Activated CD4-positive, alpha-beta T cell treated with anti-CD3 and anti-CD28 coated beads for 36 hours (primary cell): ENCODE results near the gene CARD18. TPM values are rescaled to one million over a fixed set of nuclear protein-coding genes. Genes with fewer than 3 reads are reported as not detected.

Experiments
- ATAC-seq: fragments of 200-7000 bp; cut with Tn5 transposase; one replicate; pipeline ENCODE4 v1.10.0; 2021; ENCODE audit warnings: mild to moderate bottlenecking, moderate library complexity
- CTCF ChIA-PET: fragments of 350-600 bp; sonication (Branson Sonifier 250); formaldehyde crosslinking; loops from one replicate; lab custom pipeline; 2021; ENCODE audit warnings: antibody characterized with exemption; lab: Charles Lee
- POLR2A ChIA-PET: fragments of 350-600 bp; sonication (Branson Sonifier 250); formaldehyde crosslinking; loops from one replicate; lab custom pipeline; 2021; ENCODE audit warnings: antibody characterized with exemption, inconsistent platforms; lab: Charles Lee
- DNase-seq: peaks from one replicate; pipeline ENCODE4 v3.0.0-alpha.2; 2020
- H3K27ac Mint-ChIP-seq: one replicate; pipeline ENCODE4 v1.8.0; 2021; ENCODE audit warnings: mixed read lengths
- H3K27me3 Mint-ChIP-seq: one replicate; pipeline ENCODE4 v1.8.0; 2021; ENCODE audit warnings: mixed read lengths
- H3K36me3 Mint-ChIP-seq: one replicate; pipeline ENCODE4 v1.8.0; 2021; ENCODE audit warnings: low read depth, mixed read lengths
- H3K4me1 Mint-ChIP-seq: one replicate; pipeline ENCODE4 v1.8.0; 2021; ENCODE audit warnings: mixed read lengths
- H3K4me3 Mint-ChIP-seq: one replicate; pipeline ENCODE4 v1.8.0; 2021; ENCODE audit warnings: mild to moderate bottlenecking, moderate library complexity, mixed read lengths
- H3K9me3 Mint-ChIP-seq: one replicate; pipeline ENCODE4 v1.8.0; 2021; ENCODE audit warnings: low read depth, mixed read lengths
- intact Hi-C, 2 experiments: fragments of 100-400 bp; cut with DNase I in 1 of 2; cut with micrococcal nuclease in 1 of 2; formaldehyde crosslinking; loops; one replicate each; pipeline versions ENCODE4 v1.14.2 to v1.15.1; 2022 to 2024; cut with DNase I, micrococcal nuclease
- total RNA-seq, 2 experiments: library from RNA; stranded (reverse); gene quantifications; one replicate each; pipeline ENCODE4 v1.2.3, GENCODE V29; 2021

Gene CARD18
- total RNA-seq, 2 experiments from 2014 or later = not detected

DNA sequence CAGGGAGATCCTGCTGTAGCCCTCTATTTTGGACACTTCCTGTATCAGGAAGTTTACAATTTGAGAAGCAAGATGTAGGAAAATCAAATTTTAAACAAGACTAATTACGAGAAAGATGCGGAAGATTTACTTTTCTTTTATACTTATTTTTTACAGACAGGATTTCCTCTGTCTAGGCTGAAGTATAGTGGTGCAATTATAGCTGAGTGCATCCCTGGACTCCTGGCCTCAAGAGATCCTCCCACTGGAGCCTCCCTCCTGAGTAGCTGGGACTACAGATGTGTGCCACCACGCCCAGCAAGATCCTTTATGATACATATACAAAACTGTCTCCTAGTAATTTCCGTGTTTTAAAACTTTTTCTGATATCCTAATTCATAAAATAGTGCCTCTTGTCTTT, 17.2 kb upstream of the CARD18 start:
- DNase-seq = no peak
- ChIA-PET POLR2A (no interaction called here), CTCF (no interaction called here)
- no peaks in the 10 kb centered on the region for H3K4me1 Mint-ChIP-seq
- no peak for ATAC-seq
- no peak overlapping the region for H3K27ac Mint-ChIP-seq
- no peaks in the 10 kb centered on the region for H3K36me3 Mint-ChIP-seq
- no peaks in the 10 kb centered on the region for H3K9me3 Mint-ChIP-seq
- intact Hi-C loops = no loop called here
- no peak overlapping the region for H3K4me3 Mint-ChIP-seq
- no peaks in the 10 kb centered on the region for H3K27me3 Mint-ChIP-seq

DNA sequence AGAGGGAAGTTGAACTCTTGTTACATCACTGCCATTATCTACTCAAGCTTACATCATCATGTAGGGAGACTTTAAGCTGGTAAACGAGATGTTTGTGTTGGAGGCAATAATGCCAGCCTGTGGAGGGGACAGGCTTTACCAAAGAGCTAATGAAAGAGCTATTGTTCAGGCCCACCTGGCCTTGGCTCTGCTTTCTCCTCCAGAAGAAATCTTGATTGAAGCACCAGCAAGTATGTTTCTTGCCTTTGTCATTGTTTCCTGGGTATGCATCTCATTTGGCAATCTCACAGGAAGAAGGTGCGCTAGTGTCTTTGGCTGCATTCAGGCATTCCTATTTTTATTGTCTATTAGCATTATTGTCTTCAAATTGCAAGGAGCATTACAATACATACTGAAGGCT, 16.7 kb upstream of the CARD18 start:
- no peaks in the 10 kb centered on the region for H3K9me3 Mint-ChIP-seq
- POLR2A ChIA-PET = no interaction called here
- H3K36me3 Mint-ChIP-seq = no peaks in the 10 kb centered on the region
- no peak overlapping the region for H3K27ac Mint-ChIP-seq
- intact Hi-C loops = no loop called here
- CTCF ChIA-PET = no interaction called here
- H3K4me1 Mint-ChIP-seq = no peaks in the 10 kb centered on the region
- no peak overlapping the region for H3K4me3 Mint-ChIP-seq
- no peak for ATAC-seq
- H3K27me3 Mint-ChIP-seq = no peaks in the 10 kb centered on the region
- DNase-seq = no peak

DNA sequence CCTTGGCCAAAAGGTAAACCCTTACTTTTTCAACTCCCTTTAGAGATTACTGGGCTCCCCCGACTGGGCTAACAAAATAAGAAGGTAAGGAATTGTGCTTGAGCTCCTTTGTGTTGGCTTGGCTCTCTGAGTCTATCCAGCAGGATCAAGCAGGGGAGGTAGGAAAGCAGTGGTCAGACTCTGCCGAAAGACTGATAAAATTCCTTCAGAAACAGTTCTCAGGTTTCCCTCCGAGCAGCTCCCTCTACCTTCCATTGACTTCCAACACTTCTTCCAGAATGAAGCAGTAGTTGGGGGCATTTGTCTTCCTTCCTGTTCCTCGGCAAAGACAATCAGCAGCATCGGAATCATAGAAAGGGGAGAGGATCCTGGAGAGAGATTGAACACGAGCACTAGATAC, 16.1 kb upstream of the CARD18 start:
- no peak for DNase-seq
- no peak for ATAC-seq
- ChIA-PET POLR2A (no interaction called here), CTCF (no interaction called here)
- H3K4me3 Mint-ChIP-seq = no peak overlapping the region
- no peak overlapping the region for H3K27ac Mint-ChIP-seq
- no peaks in the 10 kb centered on the region for H3K4me1 Mint-ChIP-seq
- intact Hi-C loops = no loop called here
- no peaks in the 10 kb centered on the region for H3K36me3 Mint-ChIP-seq
- no peaks in the 10 kb centered on the region for H3K27me3 Mint-ChIP-seq
- H3K9me3 Mint-ChIP-seq = no peaks in the 10 kb centered on the region

DNA sequence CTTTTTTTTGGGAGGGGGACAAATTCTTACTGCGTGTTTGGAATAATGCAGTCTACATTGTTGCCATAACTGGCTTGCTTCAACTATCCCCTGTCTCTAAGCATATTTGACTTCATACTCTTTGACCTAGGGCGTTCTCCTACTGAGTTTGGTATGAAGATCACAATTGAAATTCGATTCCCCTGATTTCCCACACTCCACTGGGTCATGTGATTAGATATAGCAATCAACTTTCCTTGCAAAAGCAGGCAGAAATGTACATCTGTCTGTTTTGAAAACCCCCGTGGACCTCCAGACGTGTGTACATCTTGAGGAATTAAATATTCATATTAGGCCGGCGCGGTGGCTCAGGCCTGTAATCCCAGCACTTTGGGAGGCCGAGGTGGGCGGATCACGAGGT, 13.8 kb upstream of the CARD18 start:
- H3K4me3 Mint-ChIP-seq = no peak overlapping the region
- H3K27me3 Mint-ChIP-seq = no peaks in the 10 kb centered on the region
- DNase-seq (no peak), ATAC-seq (no peak)
- intact Hi-C loops = no loop called here
- ChIA-PET POLR2A (no interaction called here), CTCF (no interaction called here)
- no peaks in the 10 kb centered on the region for H3K4me1 Mint-ChIP-seq
- no peaks in the 10 kb centered on the region for H3K36me3 Mint-ChIP-seq
- no peaks in the 10 kb centered on the region for H3K9me3 Mint-ChIP-seq
- H3K27ac Mint-ChIP-seq = no peak overlapping the region

DNA sequence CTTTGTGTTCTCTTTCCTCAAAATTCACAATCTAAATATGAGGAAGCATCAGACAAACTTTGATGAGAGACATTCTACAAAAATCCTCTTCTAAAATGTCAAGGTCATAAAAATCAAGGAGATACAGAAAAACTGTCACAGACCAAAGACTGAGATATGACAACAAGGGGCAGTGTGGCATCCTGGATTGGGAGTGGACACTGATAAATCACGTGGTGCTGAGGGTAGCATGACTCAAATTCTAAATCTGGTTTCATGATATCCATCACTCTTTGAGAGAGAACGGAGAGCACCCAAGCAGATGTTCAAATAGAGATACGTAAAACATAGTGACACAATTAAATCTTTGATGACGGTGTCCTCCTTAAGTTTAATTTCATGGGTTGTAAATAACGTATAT, 13.0 kb upstream of the CARD18 start:
- DNase-seq = no peak
- ChIA-PET POLR2A (no interaction called here), CTCF (no interaction called here)
- H3K4me1 Mint-ChIP-seq = no peaks in the 10 kb centered on the region
- H3K27ac Mint-ChIP-seq = no peak overlapping the region
- intact Hi-C loops = no loop called here
- H3K27me3 Mint-ChIP-seq = no peaks in the 10 kb centered on the region
- no peak overlapping the region for H3K4me3 Mint-ChIP-seq
- ATAC-seq = no peak
- no peaks in the 10 kb centered on the region for H3K36me3 Mint-ChIP-seq
- H3K9me3 Mint-ChIP-seq = no peaks in the 10 kb centered on the region

DNA sequence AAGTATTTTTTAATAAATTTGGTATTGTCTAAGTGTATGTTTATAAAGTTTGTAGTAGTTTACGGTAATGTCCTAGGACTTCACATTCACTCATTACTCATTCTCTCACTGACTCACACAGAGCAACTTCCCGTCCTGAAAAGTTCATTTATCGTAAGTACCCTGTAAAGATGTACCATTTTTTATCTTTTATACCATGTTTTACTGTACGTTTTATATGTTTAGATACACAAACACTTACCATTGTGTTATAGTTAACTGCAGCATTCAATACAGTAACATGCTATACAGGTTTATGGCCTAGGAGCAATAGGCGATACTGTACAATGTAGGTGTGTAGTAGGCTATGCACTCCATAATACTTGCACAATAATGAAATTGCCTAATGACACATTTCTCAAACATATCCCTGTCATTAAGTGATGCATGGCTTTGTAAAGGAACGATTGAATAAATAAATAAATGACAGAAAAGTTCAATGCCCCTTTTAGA, 12.5 kb upstream of the CARD18 start:
- intact Hi-C loops = no loop called here
- Mint-ChIP-seq H3K4me3 (no peak overlapping the region), H3K27me3 (no peaks in the 10 kb centered on the region), H3K4me1 (no peaks in the 10 kb centered on the region), H3K27ac (no peak overlapping the region), H3K36me3 (no peaks in the 10 kb centered on the region), H3K9me3 (no peaks in the 10 kb centered on the region)
- ChIA-PET CTCF (no interaction called here), POLR2A (no interaction called here)
- ATAC-seq = no peak
- no peak for DNase-seq

DNA sequence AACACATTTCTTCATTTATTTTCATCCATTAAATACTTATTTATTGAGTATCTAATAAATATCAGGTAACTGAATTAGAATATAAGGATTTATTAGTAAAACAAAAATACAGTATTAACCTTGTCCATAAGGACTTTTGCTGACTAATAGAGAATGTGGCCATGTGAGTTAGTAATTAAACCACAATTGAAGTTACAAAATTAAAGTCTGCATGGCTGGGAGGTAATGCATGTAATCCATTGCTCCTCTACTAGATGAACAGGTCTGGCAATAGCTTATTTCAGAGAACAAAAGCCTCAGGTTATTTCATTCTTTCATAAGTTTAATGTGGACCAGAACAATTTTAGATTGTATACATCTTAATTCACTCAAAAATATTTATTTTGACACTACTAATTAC, 9.9 kb upstream of the CARD18 start:
- ATAC-seq (no peak), DNase-seq (no peak)
- CTCF ChIA-PET = interaction anchor here (1.0 kb wide), 1 partner anchor 17 kb away, joined by 4 read pairs; no protein-coding TSS in a partner anchor
- POLR2A ChIA-PET = no interaction called here
- H3K4me1 Mint-ChIP-seq = no peaks in the 10 kb centered on the region
- intact Hi-C loops = no loop called here
- no peak overlapping the region for H3K4me3 Mint-ChIP-seq
- H3K9me3 Mint-ChIP-seq = no peaks in the 10 kb centered on the region
- no peaks in the 10 kb centered on the region for H3K36me3 Mint-ChIP-seq
- H3K27me3 Mint-ChIP-seq = peaks cover 5% of the 10 kb centered on the region
- H3K27ac Mint-ChIP-seq = no peak overlapping the region

DNA sequence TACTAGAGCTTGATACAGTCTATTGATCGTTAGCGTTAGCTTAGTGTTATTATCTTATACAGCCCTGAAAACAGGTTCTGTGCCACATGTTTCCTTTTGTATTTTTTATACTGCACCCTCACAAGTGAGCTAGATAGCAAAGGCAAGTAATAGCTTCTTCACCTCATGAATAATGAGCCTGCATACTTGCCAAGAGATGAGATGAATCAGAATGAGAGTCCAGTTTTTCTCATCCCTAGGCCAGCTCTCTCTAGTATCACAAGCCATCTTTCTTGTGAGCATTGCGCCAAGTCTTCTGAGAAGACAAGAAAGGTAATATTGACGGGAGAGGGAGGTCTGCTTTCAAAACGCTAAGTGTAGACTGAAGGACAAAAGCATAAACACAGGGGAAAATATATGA, 8.7 kb upstream of the CARD18 start:
- H3K4me1 Mint-ChIP-seq = no peaks in the 10 kb centered on the region
- peaks cover 6% of the 10 kb centered on the region for H3K27me3 Mint-ChIP-seq
- CTCF ChIA-PET = no interaction called here
- ATAC-seq (no peak), DNase-seq (no peak)
- no peak overlapping the region for H3K27ac Mint-ChIP-seq
- POLR2A ChIA-PET = no interaction called here
- intact Hi-C loops = no loop called here
- H3K9me3 Mint-ChIP-seq = no peaks in the 10 kb centered on the region
- H3K4me3 Mint-ChIP-seq = no peak overlapping the region
- no peaks in the 10 kb centered on the region for H3K36me3 Mint-ChIP-seq

DNA sequence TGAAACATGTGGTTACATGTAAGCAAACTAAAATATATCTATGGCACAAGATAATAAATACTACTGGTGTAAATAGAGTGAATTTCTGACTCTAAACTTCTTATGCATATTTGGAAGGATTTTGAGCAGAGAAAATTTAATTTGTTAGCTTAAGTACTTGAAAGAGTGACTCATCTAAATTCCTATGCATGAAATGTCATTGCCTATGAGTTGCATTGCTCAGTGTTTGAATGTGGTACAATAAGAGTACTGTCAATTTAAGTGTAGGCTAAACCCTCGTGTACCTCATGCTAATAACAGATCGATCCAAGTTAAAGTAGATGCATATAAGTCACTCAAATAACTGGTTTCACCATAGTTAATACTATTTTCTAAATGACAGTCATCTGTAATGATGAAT, 5.3 kb upstream of the CARD18 start:
- ATAC-seq = no peak
- Mint-ChIP-seq H3K9me3 (no peaks in the 10 kb centered on the region), H3K27ac (no peak overlapping the region), H3K36me3 (no peaks in the 10 kb centered on the region), H3K4me1 (no peaks in the 10 kb centered on the region), H3K27me3 (peaks cover 7% of the 10 kb centered on the region), H3K4me3 (no peak overlapping the region)
- DNase-seq = no peak
- intact Hi-C loops = no loop called here
- CTCF ChIA-PET = no interaction called here
- POLR2A ChIA-PET = no interaction called here

DNA sequence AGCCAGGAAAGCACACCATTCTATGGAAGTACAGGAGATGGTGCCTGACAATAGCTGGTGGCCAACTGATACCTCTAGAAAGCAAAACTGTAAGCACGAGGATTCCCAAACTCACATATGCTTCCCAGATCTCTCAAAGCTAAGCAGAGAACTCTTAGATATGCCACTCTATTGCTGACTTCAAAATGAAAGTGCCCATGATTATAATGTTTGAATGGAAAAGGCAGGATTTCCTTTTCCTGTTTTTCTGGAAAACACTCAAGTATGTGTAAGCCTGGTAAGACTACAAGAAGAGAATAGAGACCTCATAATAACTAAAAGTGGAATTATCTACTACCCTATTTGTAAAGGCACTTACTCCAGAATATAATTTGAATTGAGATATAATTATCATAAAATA, 2.6 kb upstream of the CARD18 start:
- no peak overlapping the region for H3K27ac Mint-ChIP-seq
- ATAC-seq = no peak
- H3K27me3 Mint-ChIP-seq = peaks cover 7% of the 10 kb centered on the region
- CTCF ChIA-PET = no interaction called here
- no peaks in the 10 kb centered on the region for H3K4me1 Mint-ChIP-seq
- DNase-seq = no peak
- POLR2A ChIA-PET = no interaction called here
- no peak overlapping the region for H3K4me3 Mint-ChIP-seq
- no peaks in the 10 kb centered on the region for H3K36me3 Mint-ChIP-seq
- no peaks in the 10 kb centered on the region for H3K9me3 Mint-ChIP-seq
- intact Hi-C loops = no loop called here

DNA sequence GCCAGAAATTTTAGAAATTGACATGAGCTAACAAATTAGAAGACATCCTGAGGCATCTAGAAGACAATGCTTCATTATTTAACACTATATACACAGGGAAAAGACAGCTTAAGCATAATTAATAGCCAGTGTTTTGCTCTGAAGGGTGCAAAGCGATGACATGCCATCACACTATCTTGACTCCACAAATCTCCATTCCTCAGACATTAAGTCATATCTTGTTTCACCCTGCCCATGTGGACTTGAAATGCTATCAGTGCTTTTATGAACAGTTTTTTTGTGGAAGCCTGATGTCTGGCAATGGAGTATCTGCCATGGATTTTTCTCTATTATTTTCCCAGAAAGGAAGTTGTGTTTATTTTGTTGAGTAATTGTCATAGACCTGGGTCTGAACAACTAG, 2.3 kb downstream of the CARD18 start:
- H3K4me3 Mint-ChIP-seq = no peak overlapping the region
- H3K9me3 Mint-ChIP-seq = peaks cover 4% of the 10 kb centered on the region
- DNase-seq = no peak
- intact Hi-C loops = no loop called here
- H3K36me3 Mint-ChIP-seq = no peaks in the 10 kb centered on the region
- H3K27ac Mint-ChIP-seq = no peak overlapping the region
- ATAC-seq = no peak
- H3K4me1 Mint-ChIP-seq = no peaks in the 10 kb centered on the region
- peaks cover 5% of the 10 kb centered on the region for H3K27me3 Mint-ChIP-seq
- ChIA-PET POLR2A (no interaction called here), CTCF (interaction anchor here (0.7 kb wide), 1 partner anchor 303 kb away, joined by 6 read pairs; no protein-coding TSS in a partner anchor)

DNA sequence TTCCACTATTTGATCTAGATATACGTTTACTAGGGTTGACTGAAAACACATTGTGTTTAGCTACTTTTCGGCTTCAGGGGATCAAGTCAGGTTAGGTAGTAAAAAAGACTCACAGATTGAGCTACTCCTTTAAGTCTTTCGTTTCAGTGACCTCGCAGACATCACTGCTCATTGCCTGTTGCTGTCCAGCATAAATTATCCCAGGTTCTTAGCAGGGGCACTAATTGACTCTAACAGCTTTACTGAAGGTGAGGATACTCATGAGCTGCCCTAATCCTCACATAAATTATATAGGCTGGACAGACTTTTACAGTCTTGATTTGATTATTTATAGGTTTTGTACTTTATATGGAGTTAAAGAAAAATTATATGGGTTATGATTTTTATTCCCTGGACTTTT, 3.7 kb downstream of the CARD18 start:
- no peaks in the 10 kb centered on the region for H3K4me1 Mint-ChIP-seq
- ChIA-PET POLR2A (no interaction called here), CTCF (no interaction called here)
- H3K27ac Mint-ChIP-seq = no peak overlapping the region
- ATAC-seq (no peak), DNase-seq (no peak)
- H3K27me3 Mint-ChIP-seq = peaks cover 5% of the 10 kb centered on the region
- intact Hi-C loops = no loop called here
- no peak overlapping the region for H3K4me3 Mint-ChIP-seq
- H3K36me3 Mint-ChIP-seq = no peaks in the 10 kb centered on the region
- H3K9me3 Mint-ChIP-seq = peaks cover 10% of the 10 kb centered on the region
